Fibroblast of upper back skin (primary cell): ENCODE data around the gene SLC35G4.
"Not testable (repeated sequence)": the region's sequence is repeated elsewhere in the genome, so short reads cannot be mapped to it uniquely, and the experiment has no call there.

Source experiments
- DNase-seq: peaks from one replicate; pipeline ENCODE4 v3.0.0-alpha.2; 2013

The SLC35G4 gene

DNA sequence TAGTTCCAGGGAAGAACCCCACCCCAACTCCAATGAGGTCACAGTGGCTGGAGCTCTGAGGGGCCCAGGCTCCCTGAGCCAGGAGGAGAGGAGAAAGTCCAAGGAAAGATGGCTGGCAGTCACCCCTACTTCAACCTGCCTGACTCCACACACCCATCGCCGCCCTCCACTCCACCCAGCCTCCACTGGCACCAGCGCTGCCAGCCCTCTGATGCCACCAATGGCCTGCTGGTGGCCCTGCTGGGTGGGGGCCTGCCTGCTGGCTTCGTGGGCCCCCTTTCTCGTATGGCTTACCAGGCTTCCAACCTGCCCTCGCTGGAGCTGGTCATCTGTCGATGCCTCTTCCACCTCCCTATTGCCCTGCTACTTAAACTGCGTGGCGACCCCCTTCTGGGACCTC is at the start of gene SLC35G4:
Gene SLC35G4, plus strand, starts transcription at position 109 of the 400 bp plus-strand sequence. Its CDS starts 0 bp downstream, at position 109.
- DNase-seq = not testable (repeated sequence)

DNA sequence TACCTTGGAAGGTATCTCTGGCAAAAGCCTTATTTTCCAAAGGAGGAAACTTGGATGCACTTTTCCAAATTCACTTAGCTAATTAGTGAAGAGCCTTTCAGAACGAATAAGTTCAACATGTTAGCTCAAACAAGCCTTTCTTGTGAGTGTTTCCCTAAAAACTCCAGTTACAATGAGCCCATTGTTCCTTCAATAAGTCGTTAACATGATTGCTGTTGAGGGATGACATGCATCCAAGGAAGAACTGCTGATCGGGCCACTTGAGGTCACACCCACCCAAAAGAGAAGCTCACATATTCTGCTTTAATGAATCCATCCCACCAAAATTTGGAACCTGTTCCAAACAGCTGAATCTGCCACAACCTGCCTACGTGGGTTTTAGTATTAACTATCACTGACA is 48.1 kb upstream of the SLC35G4 start:
- no peak for DNase-seq

DNA sequence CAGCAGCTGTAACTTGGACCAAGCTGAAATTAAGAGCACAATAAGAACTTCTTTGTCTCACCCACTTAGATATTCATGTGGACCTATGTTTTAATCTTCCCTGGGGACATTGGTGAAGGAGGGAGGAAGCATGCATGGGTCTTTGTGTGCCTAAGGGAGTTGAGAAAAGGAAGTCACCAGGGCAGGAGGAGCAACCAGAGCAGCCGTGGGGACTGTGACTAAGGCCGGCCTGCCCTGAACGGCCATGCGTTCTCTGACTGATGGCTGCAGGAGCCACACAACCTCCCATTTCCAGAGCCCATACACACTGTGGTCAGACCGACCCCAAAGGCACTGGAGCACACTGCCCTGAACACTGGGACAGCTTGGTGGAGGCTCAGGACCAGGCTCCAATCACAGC is 43.7 kb upstream of the SLC35G4 start:
- no peak for DNase-seq

DNA sequence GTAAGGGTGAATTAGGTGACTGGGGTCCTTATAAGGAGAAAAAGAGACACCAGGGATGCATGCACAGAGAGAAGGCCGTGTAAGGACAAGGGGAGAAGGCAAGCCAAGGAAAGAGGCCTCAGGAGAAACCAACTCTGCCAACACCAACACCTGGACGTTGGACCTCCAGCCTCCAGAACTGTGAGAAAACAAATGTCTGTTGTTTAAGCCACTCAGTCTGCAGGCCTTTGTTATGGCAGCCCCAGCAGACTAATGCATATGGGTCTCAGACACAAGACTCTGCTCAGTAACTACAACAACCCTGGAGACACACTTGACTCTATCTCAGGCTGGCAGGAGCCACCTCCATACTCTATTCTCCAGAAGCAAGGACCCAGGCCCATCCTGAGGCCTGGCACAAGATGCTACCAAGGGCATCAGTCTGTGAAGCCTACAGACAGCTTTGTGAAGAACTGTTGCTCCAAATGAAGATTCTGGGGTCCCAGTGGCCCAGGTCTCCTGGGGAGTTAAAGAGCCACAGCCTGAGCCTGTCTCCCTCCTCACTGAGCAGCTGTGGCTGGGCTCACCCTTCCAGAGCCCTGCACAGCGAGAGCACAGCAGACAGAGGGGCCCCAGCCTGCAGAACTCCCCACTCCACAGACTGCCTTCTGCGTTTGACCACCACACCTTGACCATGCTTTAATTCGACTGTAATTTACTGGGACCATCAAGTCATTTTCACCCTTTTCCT is 43.0 kb upstream of the SLC35G4 start:
- no peak for DNase-seq

DNA sequence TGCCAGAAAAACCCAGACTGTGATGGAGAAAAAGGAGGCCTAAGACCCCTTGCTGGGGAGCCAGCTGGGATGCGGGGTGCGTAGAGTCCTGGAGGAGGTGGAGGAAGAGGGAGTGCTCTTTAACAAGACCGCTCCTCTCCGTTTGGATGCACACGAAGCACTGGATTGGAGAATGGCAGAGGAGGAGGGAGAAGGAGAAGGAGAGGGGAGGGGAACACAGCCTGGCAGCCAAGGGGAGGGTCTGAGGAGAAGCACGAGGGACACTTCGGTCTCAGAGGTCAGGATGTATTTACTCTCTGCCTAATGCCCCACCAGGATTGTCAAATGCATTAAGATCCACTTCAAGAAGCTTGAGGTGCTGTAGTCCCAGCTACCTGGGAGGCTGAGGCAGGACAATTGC is 42.0 kb upstream of the SLC35G4 start:
- DNase-seq = no peak

DNA sequence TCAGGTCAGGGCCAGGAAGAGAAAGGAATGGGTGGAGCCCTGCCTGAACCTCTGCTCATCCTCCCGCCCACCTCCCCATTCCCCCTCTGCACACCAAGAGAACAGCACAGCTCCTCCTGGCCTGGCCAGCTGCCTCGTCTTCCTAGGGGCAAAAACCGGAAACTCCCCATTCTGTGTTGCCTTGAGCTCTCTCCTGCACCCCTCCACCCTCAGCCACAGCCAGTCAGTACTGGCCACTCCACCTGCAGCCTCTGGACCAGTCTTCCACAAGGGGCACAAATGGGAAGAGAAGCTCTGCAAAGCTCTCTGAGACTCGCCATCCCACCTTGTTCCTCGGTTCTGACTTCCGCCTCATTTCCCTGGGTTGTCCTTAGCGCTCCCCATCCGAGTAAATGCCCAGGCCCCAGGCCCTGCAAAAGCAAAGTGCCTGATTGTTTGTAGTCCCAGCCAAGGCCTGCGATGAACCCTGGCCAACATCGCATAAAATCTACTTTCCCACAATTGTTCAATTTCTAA is 39.3 kb upstream of the SLC35G4 start:
- DNase-seq = no peak

DNA sequence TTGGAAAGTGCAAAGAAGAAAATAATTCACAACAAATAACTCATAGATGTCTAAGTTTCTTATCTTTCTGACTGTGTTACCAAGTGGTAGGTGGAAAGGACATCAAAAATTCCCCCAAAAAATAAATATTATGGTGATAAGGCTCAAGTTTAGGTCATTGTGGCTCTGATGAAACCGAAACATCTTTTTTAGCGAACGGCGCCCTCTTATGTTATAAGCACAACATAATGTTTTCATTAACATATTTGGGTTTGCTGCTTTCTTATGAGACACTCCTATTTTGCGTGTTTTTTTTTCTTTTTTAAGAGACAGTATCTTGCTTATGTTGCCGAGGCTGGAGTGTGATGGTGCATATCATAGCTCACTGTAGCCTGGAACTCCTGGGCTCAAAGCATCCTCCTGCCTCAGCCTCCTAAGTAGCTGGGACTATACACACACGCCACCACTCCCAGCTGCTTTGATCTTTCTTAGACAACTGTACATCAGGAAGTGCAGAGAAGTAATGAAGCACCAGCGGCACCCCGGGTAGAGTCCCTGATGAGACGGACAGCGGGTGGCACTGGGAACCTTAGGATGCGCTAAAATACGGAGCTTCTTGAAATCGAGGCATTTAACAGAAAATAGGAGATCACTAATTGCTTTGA is 38.5 kb upstream of the SLC35G4 start:
- peak; percentile 45 for DNase-seq

DNA sequence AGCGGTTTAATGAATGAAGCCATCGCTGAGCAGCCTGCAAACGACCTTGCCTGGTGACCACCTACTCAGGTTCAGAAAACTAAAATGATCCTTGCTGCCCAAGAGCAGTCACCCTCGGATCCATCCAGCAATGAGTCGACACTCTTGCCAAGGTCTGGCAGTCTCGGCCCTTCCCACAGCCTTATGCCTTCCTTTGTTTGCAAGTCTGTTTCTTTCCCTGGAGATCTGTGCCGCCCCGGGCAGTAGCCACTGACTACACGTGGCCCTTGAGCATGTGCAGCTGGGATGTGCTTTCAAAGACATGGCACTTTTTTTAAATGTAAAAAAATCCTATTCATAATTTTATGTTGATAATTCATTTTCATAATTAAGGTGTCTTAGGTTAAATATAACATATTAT is 37.2 kb upstream of the SLC35G4 start:
- DNase-seq = no peak

DNA sequence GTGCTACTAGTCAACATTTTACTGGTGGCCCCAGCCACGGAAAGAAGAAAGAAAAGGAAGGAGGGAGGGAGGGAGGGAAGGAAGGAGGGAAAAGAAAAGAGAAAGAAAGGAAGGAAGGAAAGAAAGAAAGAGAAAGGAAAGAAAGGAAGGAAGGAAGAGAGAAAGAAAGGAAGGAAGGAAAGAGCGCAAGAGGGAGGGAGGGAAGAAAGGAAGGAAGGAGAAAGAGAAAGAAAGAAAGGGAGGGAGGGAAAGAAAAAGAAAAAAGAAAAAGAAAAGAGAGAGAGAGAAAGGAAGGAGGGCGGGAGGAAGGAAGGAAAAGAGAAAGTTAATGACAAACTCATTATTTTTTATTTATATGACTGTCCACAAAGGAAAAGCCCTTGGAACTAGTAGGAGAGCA is 34.9 kb upstream of the SLC35G4 start:
- DNase-seq = no peak

DNA sequence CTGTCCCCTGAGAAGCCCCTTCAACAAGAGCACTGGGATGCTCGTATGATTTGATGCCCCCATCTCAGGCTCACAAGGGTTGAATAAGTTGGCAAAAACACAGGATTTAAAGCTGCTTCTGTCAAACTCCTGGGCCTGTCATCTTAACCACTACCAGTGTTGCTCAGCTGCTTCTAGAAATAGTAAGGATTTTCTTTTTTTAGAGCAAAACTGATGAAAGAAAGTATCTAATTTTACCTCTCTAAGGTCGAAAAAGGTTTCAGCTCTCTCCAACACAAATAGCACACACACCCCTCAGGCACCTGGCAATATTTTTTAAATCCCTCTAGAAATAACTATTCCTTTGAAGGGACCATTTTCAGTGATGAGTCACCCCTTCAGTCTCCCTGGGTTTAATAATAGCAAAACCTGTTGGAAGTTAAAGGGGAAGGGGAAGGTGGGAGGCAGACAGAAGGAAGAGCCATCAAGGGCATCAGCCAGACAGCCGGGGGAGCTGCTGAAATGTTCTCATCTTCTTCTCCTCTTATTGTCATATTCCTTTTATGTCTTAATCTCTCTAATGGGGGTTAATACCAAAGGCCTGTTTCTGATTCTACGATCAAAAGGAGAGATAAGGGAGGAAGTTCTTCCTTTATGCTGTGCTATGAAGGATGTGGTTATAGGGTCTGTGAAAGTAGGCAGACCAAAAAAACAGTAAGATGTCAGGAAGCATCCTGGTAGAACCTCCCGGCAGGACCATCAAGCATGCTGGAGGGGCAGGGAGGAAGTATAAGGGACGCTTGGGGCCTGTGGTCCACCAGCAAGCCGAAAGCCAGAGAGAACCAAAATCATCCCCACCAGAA is 31.9 kb upstream of the SLC35G4 start:
- peak; percentile 5 for DNase-seq

DNA sequence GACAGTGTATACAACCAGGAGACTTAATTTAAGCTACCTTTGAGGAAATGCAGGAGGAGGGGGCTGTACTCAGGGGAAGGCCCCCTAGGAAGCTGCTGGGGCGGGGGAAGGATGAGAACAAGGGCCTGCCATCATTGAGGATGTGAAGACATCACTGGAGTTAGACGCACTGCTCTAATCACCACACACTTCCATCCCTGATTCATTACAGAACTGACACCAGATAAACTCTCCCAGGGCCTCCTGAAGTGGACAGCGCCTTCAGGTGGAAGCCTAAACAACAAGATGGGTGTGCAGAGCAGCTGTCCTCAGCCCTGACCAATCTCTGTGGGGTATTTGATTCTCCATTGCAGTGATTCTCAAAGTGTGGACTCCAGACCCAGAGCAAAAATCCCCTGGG is 30.6 kb upstream of the SLC35G4 start:
- no peak for DNase-seq

DNA sequence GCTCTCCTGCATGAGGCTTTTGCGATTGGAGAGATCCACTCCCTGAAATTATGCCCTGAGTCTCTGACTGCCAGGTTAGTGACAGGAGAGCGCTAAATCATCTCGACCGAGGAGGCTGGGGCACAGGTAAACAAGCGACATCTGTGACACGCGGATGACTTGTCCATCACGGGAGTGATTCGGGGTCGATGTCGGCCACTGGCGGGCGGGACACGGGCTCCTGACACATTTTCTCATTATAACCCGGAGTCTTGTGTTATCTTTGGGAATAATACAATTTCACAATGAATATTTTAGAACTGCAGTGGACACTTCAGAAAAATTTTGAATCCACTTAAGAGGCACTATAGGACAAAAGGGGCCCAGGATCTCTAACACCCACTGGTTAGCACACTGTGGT is 29.5 kb upstream of the SLC35G4 start:
- no peak for DNase-seq

DNA sequence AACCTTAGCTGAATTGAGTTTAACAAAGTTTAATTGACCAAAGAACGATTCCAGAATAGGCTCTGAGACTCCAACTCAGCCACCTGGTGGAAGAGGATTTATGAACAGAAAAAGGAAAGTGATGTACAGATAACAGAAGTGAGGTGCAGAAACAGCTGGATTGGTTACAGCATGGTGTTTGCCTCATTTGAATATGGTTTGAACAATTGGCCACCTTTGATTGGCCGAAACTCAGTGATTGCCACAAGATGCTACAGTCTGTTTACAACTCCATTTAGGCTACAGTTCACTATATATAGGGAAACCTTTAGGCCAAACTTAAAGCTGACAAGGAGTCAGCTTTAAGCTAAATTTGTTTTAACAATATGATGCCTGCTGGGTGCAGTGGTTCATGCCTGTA is 28.1 kb upstream of the SLC35G4 start:
- DNase-seq = no peak

DNA sequence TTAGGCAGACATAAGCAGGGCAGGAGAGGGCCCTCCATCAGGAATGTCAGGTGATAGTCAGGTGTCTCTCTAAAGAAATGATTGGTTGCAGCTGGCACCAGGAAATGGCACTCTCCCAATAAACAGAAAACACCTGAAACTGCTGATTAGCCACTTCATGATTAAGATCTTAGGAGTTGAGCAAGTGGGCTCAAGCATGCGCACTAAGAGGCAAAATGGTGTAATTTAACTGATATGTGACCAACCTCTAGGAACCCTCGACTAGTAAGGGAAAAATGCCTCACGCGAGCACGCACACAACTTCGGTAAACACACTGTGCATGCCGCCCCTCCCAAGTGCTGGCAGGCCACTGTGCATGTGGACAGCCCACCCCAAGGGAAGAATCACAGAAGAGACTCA is 23.8 kb upstream of the SLC35G4 start:
- DNase-seq = no peak

DNA sequence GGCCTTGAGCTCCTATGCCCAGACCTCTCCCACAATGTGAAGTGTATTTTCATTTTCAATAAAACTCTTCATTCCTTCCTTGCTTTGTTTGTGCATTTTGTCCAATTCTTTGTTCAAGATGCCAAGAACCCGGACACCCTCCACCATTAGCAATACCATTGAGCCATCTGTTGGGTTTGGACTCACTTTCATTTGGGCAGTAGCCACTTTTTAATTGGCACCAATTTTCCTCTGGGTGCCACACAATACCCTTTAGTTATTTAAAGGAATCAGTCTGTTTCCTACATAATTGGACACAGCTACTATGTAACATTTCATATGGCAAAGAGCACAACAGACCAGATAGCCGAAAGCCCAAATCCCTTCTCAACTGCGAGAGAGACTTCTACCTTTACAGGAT is 22.5 kb upstream of the SLC35G4 start:
- DNase-seq = no peak

DNA sequence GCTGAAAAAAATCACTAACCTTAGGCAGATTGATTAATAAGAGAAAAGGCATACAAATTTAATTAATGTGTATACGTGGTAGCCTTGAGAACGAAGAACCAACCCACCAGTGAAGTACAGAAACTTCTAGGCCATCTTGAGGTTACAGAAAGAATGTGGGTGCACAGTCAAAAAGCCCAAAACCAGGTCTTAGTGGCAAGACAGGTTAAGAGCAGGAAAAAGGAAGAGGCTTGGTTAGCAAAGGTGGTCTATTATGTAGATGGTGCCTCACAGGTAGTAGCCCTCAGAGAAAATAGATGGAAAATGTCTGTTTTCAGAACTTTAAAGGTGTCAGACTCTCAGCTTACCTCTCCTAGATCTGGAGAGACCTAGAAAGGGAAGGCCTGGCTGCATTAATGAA is 22.0 kb upstream of the SLC35G4 start:
- no peak for DNase-seq

DNA sequence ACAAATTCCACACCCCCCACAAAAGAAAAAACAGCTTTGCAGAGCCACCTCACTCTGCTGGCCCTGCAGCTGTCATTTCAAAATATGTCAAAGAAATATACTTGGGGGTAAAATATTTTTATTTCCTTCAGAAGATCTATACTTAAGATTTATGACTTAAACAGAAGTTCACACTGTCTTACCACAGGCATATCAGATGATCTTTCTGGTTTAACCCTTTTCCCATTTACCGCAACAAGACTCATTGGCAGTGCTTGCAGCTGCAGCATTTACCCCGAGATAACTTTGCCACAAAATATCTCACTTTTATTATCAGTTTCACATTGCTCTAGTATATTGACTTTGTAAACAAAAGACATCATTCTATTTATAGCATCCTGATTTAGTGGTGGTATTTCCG is 21.6 kb upstream of the SLC35G4 start:
- DNase-seq = no peak

DNA sequence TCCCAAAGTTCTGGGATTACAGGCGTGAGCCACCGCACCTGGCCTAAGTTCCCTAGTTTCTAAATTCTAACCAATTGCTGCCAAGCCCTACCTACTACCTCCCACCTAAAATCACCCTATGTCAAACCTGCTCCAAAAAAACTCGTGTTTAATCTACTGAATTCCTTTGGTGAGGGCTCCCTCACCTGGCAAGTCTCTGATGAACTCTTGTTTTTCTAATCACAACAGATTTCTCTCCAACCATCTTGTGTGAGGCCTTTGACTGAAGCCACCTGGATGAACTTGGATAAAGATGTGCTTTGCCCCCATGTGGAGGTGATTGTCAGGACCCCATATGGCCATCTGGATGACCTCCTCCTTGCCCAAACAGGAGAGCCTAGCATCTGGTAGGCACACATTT is 17.4 kb upstream of the SLC35G4 start:
- DNase-seq = no peak

DNA sequence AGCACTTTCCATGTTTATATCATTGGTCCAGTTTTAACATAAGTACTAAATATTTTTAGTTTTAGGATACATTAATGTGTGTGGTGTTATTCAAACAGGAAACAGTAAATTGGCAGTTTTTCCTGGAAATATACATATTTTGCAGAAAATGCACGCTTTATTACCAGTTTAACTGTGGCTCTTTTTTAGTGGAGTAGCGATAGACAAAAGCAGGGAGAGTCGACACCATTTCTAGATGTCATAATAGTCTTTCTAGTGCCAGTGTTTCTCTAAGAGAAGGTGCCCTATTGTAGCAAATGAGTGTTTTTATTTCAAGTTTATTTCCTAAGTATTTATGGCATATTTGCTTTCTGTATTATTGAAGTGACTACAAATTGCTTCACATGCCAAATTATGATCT is 9.1 kb upstream of the SLC35G4 start:
- no peak for DNase-seq

DNA sequence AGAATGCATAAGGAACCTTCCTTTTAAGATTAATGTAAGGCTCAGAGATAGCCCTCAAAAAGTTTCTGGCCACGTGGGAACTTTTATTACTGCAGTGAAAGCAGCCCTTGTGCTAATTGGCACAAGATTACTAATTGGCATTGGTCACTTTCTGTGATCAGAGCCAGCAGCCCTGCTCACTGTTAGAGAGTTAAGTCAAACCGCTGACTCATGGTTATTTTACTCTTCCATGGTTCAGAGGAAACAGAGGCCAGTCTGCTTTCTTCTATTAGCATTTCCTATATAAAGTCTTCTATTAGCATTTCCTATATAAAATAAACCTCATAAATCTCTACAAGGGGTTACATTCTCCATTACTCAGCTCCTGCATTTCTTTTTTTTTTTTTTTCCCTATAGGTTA is 1.5 kb upstream of the SLC35G4 start:
- DNase-seq = no peak

DNA sequence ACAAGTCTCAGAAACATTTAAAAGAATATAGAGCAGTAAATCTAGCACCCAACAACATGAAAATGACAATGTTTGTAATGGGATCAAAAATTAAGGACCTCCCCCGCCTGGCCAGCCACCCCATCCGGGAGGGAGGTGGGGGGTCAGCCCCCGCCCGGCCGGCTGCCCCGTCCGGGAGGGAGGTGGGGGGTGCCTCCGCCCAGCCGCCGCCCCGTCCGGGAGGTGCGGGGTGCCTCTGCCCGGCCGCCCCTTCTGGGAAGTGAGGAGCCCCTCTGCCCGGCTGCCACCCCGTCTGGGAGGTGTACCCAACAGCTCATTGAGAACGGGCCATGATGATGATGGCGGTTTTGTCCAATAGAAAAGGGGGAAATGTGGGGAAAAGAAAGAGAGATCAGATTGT is 778 bp upstream of the SLC35G4 start:
- DNase-seq = not testable (repeated sequence)

DNA sequence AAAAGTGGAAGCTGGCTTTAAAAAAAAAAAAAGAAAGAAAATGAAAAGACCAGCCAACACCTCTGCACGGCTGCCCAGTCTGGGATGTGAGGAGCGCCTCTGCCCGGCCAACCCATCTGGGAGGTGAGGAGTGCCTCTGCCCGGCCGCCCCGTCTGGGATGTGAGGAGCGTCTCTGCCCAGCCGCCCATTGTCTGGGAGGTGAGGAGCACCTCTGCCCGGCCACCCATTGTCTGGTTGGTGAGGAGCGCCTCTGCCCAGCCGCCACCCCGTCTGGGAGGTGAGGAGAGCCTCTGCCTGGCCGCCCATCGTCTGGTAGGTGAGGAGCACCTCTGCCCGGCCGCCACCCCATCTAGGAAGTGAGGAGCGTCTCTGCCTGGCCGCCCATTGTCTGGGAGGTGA is 3.7 kb downstream of the SLC35G4 start:
- DNase-seq = not testable (repeated sequence)

DNA sequence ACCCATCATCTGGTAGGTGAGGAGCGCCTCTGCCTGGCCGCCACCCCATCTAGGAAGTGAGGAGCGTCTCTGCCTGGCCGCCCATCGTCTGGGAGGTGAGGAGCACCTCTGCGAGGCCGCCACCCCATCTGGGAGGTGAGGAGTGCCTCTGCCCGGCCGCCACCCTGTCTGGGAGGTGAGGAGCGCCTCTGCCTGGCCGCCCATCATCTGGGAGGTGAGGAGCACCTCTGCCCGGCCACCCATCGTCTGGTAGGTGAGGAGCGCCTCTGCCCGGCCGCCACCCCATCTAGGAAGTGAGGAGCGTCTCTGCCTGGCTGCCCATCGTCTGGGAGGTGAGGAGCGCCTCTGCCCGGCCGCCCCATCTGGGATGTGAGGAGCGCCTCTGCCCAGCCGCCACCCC is 4.2 kb downstream of the SLC35G4 start:
- not testable (repeated sequence) for DNase-seq

DNA sequence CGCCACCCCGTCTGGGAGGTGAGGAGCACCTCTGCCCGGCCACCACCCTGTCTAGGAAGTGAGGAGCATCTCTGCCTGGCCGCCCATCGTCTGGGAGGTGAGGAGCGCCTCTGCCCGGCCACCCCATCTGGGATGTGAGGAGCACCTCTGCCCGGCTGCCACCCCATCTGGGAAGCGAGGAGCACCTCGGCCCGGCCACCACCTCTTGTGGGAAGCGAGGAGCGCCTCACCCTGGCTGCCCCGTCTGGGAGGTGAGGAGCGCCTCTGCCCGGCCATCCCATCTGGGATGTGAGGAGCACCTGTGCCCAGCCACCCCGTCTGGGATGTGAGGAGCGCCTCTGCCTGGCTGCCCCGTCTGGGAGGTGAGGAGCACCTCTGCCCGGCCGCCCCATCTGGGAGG is 4.6 kb downstream of the SLC35G4 start:
- not testable (repeated sequence) for DNase-seq
